HepG2 (cell line): ENCODE measurements around the gene IKBIP. TPM values are rescaled to one million over a fixed set of nuclear protein-coding genes. Genes with fewer than 3 reads are reported as not detected.

Source experiments
- CBX5 ChIP-seq: sonication (generic); formaldehyde crosslinking; IDR thresholded peaks from 2 replicates; pipeline ENCODE4 v1.4.0; 2020; ENCODE audit warnings: missing genetic modification reagents, borderline replicate concordance
- FOXJ3 ChIP-seq: sonication (generic); formaldehyde crosslinking; IDR thresholded peaks from 2 replicates; pipeline ENCODE4 v1.4.0; 2020; ENCODE audit warnings: missing genetic modification reagents, mild to moderate bottlenecking, borderline replicate concordance
- GPN1 ChIP-seq: sonication (generic); formaldehyde crosslinking; IDR thresholded peaks from 2 replicates; pipeline ENCODE4 v1.5.1; 2020; ENCODE audit warnings: missing genetic modification reagents, borderline replicate concordance
- MTA1 ChIP-seq: sonication (generic); formaldehyde crosslinking; IDR thresholded peaks from 2 replicates; pipeline ENCODE4 v1.4.0; 2020; ENCODE audit warnings: missing genetic modification reagents, mild to moderate bottlenecking, borderline replicate concordance
- POGZ ChIP-seq: sonication (generic); formaldehyde crosslinking; IDR thresholded peaks from 2 replicates; pipeline ENCODE4 v1.4.0; 2020; ENCODE audit warnings: mild to moderate bottlenecking, missing genetic modification reagents
- SIN3B ChIP-seq: fragments of 150-350 bp; IDR thresholded peaks from 2 replicates; pipeline ENCODE4 v1.6.1; 2014; ENCODE audit warnings: low read length
- SP2 ChIP-seq: sonication (generic); formaldehyde crosslinking; IDR thresholded peaks from 2 replicates; pipeline ENCODE4 v1.5.1; 2020; ENCODE audit warnings: mild to moderate bottlenecking, missing genetic modification reagents
- TAF15 ChIP-seq: fragments of 200-400 bp; formaldehyde crosslinking; IDR thresholded peaks from one replicate; pipeline ENCODE4 v1.6.1; 2018; ENCODE audit warnings: mild to moderate bottlenecking, low read depth, low read length; ENCODE audit not compliant: poor library complexity, severe bottlenecking
- ZSCAN20 ChIP-seq: sonication (generic); formaldehyde crosslinking; IDR thresholded peaks from 2 replicates; pipeline ENCODE4 v1.4.0; 2020; ENCODE audit warnings: missing genetic modification reagents, mild to moderate bottlenecking, borderline replicate concordance
- polyA plus RNA-seq, 8 experiments: library from polyadenylated mRNA; depleted of rRNA in 3 of 8; stranded (reverse) in 7 of 8; unstranded in 1 of 8; fragments of >200 nt; fragmentation: Illumina TruSeq in 4 of 8; extraction: Trizol in 4 of 8; gene quantifications; 2 replicates each; pipeline versions ENCODE4 v1.2.1 to v1.2.3, GENCODE V29; 2011 to 2016; ENCODE audit warnings: low read depth in 4 of 8, missing spikeins in 1 of 8, mixed read lengths in 1 of 8; ENCODE audit not compliant: insufficient read depth in 1 of 8
- total RNA-seq, 5 experiments: library from RNA; depleted of rRNA; stranded (reverse); fragments of >200 nt; fragmentation: Illumina TruSeq; extraction: Trizol; gene quantifications; 2 replicates each; pipeline ENCODE4 v1.2.3, GENCODE V29; 2016; ENCODE audit warnings: low read depth in 1 of 5
- TF ChIP-seq, protein P1 (sequence below), 2 experiments: fragments of 450-650 bp in 1 of 2; sonication (generic) in 1 of 2; formaldehyde crosslinking in 1 of 2; IDR thresholded peaks; 2 replicates each; pipeline versions ENCODE4 v1.6.1 to v1.8.0; 2016 to 2022; ENCODE audit warnings: antibody characterized with exemption in 1 of 2, mild to moderate bottlenecking in 1 of 2, missing genetic modification reagents in 1 of 2
- TF ChIP-seq, protein P2 (sequence below): sonication (generic); formaldehyde crosslinking; IDR thresholded peaks from 2 replicates; pipeline ENCODE4 v1.5.0; 2020; ENCODE audit warnings: mild to moderate bottlenecking, missing genetic modification reagents
- TF ChIP-seq, protein P3 (sequence below): sonication (generic); formaldehyde crosslinking; IDR thresholded peaks from 2 replicates; pipeline ENCODE4 v1.5.0; 2020; ENCODE audit warnings: mild to moderate bottlenecking, missing genetic modification reagents, borderline replicate concordance

Gene IKBIP
- total and polyA plus RNA-seq, 2 of the 13 experiments (the other 11 are each of a cell fraction or from before 2014, with no cell fraction given) = 20.0 to 55.5 TPM

DNA sequence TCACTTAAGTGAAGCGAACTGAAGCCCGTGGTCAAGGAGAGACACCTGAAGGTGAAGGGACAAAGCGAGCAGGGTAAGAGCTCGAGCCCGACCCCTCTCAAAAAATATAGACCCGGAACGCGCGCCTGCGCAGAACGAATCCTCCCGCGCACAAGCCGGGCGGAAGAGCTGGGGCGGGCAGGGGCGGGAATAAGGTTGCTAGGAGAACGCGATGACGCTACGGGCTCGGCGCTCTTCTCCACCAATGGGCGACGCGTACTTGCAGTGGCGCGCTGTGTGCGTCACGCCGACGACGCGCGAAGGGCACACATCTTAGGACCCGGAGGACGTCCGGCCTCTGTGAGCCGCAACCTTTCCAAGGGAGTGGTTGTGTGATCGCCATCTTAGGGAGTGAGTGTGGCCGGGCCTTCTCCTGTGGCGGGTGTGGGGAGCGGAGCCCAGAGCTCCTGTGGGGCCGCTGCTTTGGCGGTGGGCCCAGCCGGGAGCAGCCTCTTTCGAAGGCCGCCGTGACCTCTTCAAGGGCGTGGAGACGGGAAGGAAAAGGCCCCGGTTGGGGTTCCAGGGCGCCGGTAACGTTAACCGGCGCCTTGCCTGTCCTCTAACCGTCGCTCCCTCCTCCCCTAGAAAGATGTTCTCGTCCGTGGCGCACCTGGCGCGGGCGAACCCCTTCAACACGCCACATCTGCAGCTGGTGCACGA lies 51.1 kb downstream of the IKBIP start, which contains the start of gene SLC25A3 (continued):
- TF ChIP-seq, protein P1, sequence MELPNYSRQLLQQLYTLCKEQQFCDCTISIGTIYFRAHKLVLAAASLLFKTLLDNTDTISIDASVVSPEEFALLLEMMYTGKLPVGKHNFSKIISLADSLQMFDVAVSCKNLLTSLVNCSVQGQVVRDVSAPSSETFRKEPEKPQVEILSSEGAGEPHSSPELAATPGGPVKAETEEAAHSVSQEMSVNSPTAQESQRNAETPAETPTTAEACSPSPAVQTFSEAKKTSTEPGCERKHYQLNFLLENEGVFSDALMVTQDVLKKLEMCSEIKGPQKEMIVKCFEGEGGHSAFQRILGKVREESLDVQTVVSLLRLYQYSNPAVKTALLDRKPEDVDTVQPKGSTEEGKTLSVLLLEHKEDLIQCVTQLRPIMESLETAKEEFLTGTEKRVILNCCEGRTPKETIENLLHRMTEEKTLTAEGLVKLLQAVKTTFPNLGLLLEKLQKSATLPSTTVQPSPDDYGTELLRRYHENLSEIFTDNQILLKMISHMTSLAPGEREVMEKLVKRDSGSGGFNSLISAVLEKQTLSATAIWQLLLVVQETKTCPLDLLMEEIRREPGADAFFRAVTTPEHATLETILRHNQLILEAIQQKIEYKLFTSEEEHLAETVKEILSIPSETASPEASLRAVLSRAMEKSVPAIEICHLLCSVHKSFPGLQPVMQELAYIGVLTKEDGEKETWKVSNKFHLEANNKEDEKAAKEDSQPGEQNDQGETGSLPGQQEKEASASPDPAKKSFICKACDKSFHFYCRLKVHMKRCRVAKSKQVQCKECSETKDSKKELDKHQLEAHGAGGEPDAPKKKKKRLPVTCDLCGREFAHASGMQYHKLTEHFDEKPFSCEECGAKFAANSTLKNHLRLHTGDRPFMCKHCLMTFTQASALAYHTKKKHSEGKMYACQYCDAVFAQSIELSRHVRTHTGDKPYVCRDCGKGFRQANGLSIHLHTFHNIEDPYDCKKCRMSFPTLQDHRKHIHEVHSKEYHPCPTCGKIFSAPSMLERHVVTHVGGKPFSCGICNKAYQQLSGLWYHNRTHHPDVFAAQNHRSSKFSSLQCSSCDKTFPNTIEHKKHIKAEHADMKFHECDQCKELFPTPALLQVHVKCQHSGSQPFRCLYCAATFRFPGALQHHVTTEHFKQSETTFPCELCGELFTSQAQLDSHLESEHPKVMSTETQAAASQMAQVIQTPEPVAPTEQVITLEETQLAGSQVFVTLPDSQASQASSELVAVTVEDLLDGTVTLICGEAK (IDR thresholded peaks at IDR 0.05) = no peak
- TF ChIP-seq, protein P1 (CRISPR knock-in tag; IDR thresholded peaks at IDR 0.05) = peak; percentile 74
- TF ChIP-seq FOXJ3 (CRISPR knock-in tag) (peak; percentile 29; the same call in 1 of the 2 replicates), CBX5 (CRISPR knock-in tag) (peak; percentile 52; the same call in 1 of the 2 replicates), SIN3B (0 out of 2 replicates have a peak, but pooled peaks have one; percentile 19), SP2 (CRISPR knock-in tag) (peak; percentile 96), ZSCAN20 (CRISPR knock-in tag) (0 out of 2 replicates have a peak, but pooled peaks have one; percentile 33), TAF15 (no peak), POGZ (CRISPR knock-in tag) (peak; percentile 89), MTA1 (CRISPR knock-in tag) (no peak), GPN1 (no peak)
- TF ChIP-seq, protein P2, sequence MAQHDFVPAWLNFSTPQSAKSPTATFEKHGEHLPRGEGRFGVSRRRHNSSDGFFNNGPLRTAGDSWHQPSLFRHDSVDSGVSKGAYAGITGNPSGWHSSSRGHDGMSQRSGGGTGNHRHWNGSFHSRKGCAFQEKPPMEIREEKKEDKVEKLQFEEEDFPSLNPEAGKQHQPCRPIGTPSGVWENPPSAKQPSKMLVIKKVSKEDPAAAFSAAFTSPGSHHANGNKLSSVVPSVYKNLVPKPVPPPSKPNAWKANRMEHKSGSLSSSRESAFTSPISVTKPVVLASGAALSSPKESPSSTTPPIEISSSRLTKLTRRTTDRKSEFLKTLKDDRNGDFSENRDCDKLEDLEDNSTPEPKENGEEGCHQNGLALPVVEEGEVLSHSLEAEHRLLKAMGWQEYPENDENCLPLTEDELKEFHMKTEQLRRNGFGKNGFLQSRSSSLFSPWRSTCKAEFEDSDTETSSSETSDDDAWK (CRISPR knock-in tag) = no peak
- TF ChIP-seq, protein P3, sequence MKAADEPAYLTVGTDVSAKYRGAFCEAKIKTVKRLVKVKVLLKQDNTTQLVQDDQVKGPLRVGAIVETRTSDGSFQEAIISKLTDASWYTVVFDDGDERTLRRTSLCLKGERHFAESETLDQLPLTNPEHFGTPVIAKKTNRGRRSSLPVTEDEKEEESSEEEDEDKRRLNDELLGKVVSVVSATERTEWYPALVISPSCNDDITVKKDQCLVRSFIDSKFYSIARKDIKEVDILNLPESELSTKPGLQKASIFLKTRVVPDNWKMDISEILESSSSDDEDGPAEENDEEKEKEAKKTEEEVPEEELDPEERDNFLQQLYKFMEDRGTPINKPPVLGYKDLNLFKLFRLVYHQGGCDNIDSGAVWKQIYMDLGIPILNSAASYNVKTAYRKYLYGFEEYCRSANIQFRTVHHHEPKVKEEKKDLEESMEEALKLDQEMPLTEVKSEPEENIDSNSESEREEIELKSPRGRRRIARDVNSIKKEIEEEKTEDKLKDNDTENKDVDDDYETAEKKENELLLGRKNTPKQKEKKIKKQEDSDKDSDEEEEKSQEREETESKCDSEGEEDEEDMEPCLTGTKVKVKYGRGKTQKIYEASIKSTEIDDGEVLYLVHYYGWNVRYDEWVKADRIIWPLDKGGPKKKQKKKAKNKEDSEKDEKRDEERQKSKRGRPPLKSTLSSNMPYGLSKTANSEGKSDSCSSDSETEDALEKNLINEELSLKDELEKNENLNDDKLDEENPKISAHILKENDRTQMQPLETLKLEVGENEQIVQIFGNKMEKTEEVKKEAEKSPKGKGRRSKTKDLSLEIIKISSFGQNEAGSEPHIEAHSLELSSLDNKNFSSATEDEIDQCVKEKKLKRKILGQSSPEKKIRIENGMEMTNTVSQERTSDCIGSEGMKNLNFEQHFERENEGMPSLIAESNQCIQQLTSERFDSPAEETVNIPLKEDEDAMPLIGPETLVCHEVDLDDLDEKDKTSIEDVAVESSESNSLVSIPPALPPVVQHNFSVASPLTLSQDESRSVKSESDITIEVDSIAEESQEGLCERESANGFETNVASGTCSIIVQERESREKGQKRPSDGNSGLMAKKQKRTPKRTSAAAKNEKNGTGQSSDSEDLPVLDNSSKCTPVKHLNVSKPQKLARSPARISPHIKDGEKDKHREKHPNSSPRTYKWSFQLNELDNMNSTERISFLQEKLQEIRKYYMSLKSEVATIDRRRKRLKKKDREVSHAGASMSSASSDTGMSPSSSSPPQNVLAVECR (CRISPR knock-in tag) = peak; percentile 95
